ENCODE data around the gene RXFP2. TPM values are rescaled to one million over a fixed set of nuclear protein-coding genes. Genes with fewer than 3 reads are reported as not detected.
A peak's percentile ranks its signal among the peaks of the same experiment; 100 is the strongest.

Gene RXFP2
- total RNA-seq, 2 experiments from 2014 or later, result not detected

GRCh38 chr13:31835932-31836331 lies 96.6 kb downstream of the RXFP2 start:
- Mint-ChIP-seq H3K27ac (no peak overlapping the region), H3K4me1 (no peaks in the 10 kb centered on the region), H3K9me3 (no peaks in the 10 kb centered on the region), H3K36me3 (no peaks in the 10 kb centered on the region), H3K4me3 (no peak overlapping the region), H3K27me3 (peaks cover 4% of the 10 kb centered on the region)
- DNase-seq, result no peak

GRCh38 chr13:31843044-31843443 lies 103.7 kb downstream of the RXFP2 start:
- H3K4me1 Mint-ChIP-seq, result peaks cover 3% of the 10 kb centered on the region
- no peak overlapping the region for H3K27ac Mint-ChIP-seq
- DNase-seq, result no peak
- H3K4me3 Mint-ChIP-seq, result no peak overlapping the region
- H3K9me3 Mint-ChIP-seq, result no peaks in the 10 kb centered on the region
- H3K27me3 Mint-ChIP-seq, result peaks cover 55% of the 10 kb centered on the region
- H3K36me3 Mint-ChIP-seq, result no peaks in the 10 kb centered on the region

GRCh38 chr13:31846182-31846938 lies 107.0 kb downstream of the RXFP2 start:
- no peaks in the 10 kb centered on the region for H3K36me3 Mint-ChIP-seq
- DNase-seq, result peak; percentile 81
- H3K27me3 Mint-ChIP-seq, result peaks cover 57% of the 10 kb centered on the region
- H3K4me3 Mint-ChIP-seq, result peak overlapping the region; percentile 68
- no peaks in the 10 kb centered on the region for H3K9me3 Mint-ChIP-seq
- peaks cover 3% of the 10 kb centered on the region for H3K4me1 Mint-ChIP-seq
- H3K27ac Mint-ChIP-seq, result no peak overlapping the region

- no peak for DNase-seq
- Mint-ChIP-seq H3K9me3 (no peaks in the 10 kb centered on the region), H3K36me3 (no peaks in the 10 kb centered on the region), H3K27me3 (peaks cover 57% of the 10 kb centered on the region), H3K4me1 (peaks cover 3% of the 10 kb centered on the region), H3K27ac (no peak overlapping the region), H3K4me3 (peak overlapping the region; percentile 52)
These were observed 107.8 kb downstream of the RXFP2 start for GRCh38 chr13:31846961-31847752.

GRCh38 chr13:31848621-31849020 lies 109.3 kb downstream of the RXFP2 start:
- H3K27me3 Mint-ChIP-seq, result peaks cover 45% of the 10 kb centered on the region
- H3K4me3 Mint-ChIP-seq, result no peak overlapping the region
- no peaks in the 10 kb centered on the region for H3K36me3 Mint-ChIP-seq
- peaks cover 3% of the 10 kb centered on the region for H3K4me1 Mint-ChIP-seq
- H3K9me3 Mint-ChIP-seq, result no peaks in the 10 kb centered on the region
- H3K27ac Mint-ChIP-seq, result no peak overlapping the region
- no peak for DNase-seq

- no peak overlapping the region for H3K4me3 Mint-ChIP-seq
- H3K27ac Mint-ChIP-seq, result no peak overlapping the region
- no peak for DNase-seq
- H3K4me1 Mint-ChIP-seq, result peaks cover 3% of the 10 kb centered on the region
- peaks cover 39% of the 10 kb centered on the region for H3K27me3 Mint-ChIP-seq
- H3K36me3 Mint-ChIP-seq, result no peaks in the 10 kb centered on the region
- H3K9me3 Mint-ChIP-seq, result no peaks in the 10 kb centered on the region
These were observed 109.9 kb downstream of the RXFP2 start for GRCh38 chr13:31849206-31849605.

GRCh38 chr13:31850041-31850555 lies 110.8 kb downstream of the RXFP2 start:
- H3K9me3 Mint-ChIP-seq, result no peaks in the 10 kb centered on the region
- H3K4me1 Mint-ChIP-seq, result peaks cover 3% of the 10 kb centered on the region
- H3K36me3 Mint-ChIP-seq, result no peaks in the 10 kb centered on the region
- H3K27me3 Mint-ChIP-seq, result peaks cover 30% of the 10 kb centered on the region
- DNase-seq, result no peak
- no peak overlapping the region for H3K27ac Mint-ChIP-seq
- no peak overlapping the region for H3K4me3 Mint-ChIP-seq

- Mint-ChIP-seq H3K9me3 (no peaks in the 10 kb centered on the region), H3K27ac (no peak overlapping the region), H3K4me1 (peaks cover 3% of the 10 kb centered on the region), H3K36me3 (no peaks in the 10 kb centered on the region), H3K4me3 (no peak overlapping the region), H3K27me3 (peaks cover 19% of the 10 kb centered on the region)
- no peak for DNase-seq
These were observed 111.9 kb downstream of the RXFP2 start for GRCh38 chr13:31851216-31851615.
